IPS DF 4.7 (cell line): ENCODE results near the gene NKAIN2.
"Not testable (repeated sequence)": the region's sequence is repeated elsewhere in the genome, so short reads cannot be mapped to it uniquely, and the experiment has no call there.

Experiments used
- DNase-seq: peaks from one replicate; pipeline ENCODE4 v3.0.0-alpha.2; 2013; ENCODE audit warnings: low spot score; ENCODE audit errors: extremely low read depth

The NKAIN2 gene

DNA sequence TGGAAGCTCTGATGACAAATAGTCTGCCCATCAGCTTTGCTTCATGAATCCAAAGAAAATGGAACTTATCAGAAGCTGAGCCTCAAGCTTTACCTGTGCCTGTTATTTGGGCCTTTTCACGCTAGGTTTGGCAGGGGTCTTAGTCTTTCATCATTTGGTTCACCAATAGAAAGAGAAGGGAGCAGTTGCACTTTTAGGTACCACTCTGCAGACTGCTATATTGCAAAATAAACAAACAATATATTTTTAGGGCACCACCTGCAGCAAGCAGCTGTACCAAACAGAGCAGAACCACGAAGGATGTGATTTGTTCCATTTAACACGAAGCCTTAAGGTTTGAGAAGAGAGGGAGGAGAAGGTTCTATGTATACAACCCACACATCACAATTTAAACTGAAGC is 867.1 kb downstream of the NKAIN2 start:
- DNase-seq: no peak

DNA sequence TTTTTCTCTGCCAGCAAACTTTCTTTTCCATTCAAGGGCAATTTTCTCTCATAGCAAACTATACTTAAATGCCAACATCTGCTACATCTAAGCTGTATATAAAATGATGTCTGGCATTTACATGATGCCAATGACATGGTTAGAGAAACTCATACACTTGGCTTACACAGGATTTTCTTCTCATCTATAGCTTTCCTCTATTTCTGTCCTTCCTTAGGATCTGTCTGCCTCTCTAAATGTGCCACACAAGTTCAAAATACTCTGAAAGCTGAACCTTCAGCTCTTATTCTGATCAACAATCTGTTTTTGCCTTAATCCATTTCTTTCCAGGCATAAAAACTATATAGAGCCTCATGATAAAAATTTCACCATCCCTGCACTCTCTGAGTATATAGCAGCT is 867.7 kb downstream of the NKAIN2 start:
- DNase-seq: no peak

DNA sequence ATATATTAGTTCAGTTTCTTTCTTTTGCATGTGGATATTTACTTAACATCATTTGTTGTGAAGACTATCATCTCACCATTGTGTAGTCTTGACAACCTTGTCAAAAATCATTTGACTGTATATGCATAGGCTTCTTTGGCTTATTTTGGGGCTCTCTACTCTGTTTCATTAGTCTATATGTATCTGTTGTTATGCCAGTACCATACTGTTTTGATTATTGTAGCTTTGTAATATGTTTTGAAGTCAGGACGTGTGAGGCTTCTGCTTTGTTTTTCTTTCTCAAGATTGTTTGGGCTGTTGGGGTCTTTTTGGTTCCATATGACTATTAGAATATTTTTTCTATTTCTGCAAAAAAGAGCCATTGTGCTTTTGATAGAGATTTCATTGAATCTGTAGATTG is 870.4 kb downstream of the NKAIN2 start:
- DNase-seq: no peak

DNA sequence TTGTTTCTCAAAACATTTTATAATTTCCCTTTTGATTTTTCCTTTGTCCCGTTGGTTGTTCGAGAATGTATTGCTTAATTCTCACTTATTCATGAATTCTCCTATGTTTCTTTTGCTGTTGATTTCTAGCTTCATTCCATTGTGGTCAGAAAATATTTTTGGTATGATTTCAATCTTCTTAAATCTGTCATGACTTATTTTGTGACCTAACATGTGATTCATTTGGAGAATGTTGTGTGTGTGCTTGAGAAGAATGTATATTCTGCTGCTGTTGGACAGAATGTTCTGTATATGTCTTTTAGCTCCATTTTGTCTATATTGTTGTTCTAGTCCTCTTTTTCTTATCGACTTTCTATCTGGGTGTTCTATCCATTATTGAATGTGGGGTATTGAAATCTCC is 872.4 kb downstream of the NKAIN2 start:
- DNase-seq: no peak

DNA sequence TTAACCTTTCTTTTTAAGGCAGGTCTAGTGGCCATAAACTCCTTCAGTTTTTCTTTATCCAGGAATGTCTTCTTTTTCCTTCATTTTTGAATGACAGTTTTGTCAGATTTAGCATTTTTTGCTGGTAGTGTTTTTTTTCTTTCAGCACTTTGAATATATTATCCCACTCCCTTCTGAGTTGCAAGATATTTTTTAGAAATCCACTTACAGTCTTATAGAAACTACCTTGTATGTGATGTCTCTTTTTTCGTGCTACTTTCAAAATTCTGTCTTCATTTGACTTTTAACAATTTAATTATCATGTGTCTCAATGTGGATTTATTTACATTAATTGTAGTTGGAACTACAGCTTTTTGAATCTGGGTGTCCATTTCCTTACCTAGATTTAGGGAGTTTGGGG is 874.2 kb downstream of the NKAIN2 start:
- DNase-seq: no peak

DNA sequence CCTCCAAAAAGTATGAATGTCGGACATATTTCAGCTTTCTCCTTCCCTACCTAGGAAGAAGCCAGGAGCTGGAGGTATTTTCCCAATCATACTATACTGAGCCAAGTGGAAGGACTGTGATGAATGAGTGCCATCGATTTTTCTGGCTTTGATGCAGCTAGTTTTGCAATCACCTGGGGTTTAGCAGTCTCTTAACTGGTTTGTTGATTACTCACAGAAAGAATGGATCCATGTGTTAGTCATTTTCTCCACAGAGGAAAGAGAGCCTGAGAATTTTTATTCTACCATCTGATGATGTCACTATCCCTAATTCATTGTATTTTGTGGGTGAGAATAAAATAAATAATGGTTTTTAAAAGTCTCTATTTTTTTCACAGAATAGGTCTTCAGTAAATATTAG is 875.7 kb downstream of the NKAIN2 start:
- DNase-seq: no peak

DNA sequence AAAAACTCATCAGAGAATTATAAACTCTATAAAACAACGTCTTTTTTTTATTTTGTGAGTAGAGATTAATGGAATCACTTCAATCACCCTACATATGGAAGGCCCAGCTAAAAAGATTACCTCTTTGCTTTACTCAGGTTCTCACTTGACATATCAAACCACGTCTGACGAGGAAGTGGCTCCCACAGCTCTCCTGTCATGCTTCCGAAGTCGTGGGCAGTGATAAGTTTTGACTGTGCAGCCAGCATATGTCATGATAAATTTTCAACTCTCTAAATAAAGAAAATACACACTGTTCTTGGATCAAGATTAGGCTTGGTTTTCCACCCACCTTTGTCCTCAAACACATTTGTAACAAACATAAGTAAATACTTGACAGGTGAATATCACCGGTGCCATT is 879.1 kb downstream of the NKAIN2 start:
- DNase-seq: no peak

DNA sequence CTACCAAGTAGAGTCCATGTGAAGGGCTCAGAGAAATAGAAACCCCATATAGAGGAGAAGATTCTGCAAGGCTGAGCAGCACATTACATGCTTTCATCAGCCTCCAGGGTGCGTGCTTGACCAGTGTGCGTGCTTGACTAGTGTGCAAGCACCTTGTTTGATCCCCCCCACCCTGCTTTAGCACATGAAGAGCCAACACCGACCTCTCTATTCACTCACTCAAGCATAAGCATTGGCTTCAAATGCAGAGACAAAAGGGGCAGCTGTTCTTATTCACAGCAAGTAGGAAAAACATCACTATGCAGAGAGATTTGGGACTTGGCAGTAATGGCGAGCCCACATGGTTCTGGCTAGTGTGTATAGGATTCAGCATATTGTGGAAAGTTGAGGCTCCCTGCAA is 879.8 kb downstream of the NKAIN2 start:
- DNase-seq: no peak

DNA sequence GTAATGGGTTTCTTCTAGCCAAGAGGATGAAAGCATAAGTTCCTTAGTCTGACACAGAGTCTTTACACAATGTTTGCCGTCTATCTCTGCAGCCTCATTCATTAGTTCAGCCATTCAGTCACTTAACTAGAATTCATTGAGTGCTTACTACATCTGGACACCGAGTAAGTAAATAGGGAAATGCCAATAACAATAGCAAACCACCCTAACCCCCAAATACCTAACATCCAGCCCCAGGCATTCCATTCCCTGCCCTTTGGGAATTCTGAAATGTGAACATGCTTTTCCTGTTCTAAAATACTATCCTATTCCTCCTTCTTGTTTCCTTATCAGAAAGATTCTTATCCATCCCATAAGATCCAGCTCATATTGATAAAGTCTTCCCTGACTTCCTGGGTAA is 881.0 kb downstream of the NKAIN2 start:
- DNase-seq: no peak

DNA sequence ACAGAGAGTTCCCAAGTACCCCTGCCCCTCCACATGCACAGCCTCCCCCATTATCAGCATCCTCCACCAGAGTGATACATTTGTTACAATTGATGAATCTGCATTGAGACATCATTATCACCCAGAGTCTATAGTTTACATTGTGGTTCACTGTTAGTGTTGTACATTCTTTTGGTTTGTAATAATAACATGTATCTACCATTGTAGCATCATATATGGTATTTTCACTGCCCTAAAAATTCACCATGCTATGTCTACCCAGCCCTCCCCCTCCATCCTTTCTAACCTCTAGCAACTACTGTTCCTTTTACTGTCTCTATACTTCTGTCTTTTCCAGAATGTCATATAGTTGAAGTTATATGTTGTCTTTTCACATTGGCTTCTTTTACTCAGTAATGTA is 884.7 kb downstream of the NKAIN2 start:
- DNase-seq: no peak

DNA sequence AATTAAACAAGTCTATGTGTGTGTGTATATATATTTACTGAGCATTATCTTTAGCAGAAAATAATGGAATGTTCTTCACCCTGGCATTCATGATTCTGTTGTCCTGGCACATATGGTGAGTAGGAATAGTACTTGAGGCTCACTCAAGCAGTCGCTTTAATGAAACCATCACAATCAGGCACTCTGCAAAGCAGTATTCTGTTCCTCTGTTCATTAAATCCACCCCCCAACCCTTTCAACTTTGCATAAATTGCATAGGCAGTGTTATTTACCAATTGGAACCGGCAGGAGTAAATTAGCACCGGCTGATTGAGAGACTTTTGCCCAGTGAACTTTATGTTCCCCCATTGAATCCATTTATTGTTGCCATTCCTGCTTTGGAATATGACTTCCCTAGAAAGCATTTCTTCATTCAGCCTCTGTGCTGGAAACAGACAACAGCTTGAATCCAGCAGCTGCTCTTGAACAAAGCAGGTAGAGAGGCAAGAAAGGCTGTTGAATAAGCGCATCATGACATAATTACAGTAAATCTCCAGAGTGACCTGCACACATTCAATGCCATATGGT is 890.6 kb downstream of the NKAIN2 start:
- DNase-seq: no peak

DNA sequence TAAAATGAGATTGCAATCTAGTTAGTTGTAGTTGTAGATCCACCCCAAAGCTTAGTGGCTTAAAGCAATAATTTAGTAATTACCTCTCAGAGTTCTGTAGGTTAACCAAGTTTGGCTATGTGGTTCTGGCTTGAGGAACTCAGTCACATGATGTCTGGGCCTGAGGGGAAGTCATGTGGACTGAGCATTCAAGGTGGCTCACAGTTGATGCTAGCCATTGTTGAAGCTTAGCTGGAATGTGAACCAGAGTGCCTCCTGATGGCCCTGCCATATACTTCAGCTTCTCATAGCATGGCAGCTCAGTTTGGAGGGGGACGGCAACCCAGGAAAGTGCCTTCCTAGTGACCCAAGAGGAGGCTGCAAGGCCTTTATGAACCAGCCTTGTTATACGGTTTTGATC is 895.4 kb downstream of the NKAIN2 start:
- DNase-seq: no peak

DNA sequence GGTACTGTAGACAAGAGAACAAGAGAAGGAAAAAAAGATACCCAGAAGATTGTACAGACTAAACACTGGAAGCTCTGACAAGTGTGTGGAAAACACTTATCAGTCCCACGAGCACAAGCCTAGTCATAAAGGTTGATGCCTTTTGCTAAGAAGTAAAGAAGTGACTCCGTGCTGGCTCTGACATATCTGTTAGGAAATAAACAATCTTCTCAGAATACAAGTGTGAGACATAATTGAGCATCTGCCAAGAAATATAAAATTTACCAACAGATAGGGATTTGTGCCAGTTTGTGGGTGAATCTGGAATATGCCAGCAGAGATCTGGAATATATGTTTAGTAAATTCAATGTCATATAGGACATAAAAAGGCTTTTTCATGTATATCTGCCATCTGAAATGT is 899.9 kb downstream of the NKAIN2 start:
- no peak for DNase-seq

DNA sequence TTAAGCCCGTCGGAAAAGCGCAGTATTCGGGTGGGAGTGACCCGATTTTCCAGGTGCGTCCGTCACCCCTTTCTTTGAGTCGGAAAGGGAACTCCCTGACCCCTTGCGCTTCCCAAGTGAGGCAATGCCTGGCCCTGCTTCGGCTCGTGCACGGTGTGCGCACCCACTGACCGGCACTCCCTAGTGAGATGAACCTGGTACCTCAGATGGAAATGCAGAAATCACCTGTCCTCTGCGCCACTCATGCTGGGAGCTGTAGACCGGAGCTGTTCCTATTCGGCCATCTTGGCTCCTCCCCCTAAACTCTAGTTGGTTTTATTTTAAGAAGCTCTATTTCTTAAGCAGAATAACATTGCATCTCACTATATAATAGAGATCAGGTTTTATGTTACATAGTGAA is 908.9 kb downstream of the NKAIN2 start:
- DNase-seq: not testable (repeated sequence)

DNA sequence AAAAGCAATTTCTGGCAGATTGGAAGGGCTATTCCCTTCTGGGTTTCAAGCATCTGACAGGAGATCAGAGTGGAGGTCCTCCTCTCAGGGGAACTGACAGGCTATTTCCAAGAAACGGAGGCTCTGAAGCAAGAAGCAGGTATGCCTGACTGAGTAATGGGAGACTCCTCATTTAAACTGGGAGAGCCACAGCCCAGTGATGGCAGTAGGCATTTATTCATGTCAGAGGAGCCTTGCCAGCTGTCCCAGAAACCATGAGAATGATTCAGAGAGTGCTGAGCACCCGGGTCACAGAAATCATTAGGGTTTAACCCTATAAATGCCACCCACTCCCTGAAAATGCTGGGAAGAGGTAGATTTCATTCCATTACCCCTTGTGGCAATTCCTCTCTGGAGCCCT is 911.1 kb downstream of the NKAIN2 start:
- no peak for DNase-seq

DNA sequence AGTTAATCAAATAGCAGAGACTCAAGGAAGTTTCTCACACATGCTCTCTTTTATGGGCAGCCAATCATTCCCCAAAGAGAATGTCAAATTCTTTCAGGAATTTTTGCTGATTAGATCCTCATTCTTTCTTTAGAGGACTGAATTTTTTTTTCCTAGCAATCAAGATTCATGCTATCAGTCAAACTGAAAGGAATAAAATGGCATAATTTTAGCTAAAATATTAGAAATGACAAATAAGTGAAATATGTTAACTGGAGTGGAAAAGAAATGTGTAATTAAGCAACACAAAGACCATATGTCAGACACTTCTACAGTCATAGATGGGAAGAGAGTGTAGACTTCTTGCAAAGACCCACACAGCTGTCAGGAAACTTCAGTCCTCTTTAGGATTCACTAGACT is 916.2 kb downstream of the NKAIN2 start:
- DNase-seq: no peak

DNA sequence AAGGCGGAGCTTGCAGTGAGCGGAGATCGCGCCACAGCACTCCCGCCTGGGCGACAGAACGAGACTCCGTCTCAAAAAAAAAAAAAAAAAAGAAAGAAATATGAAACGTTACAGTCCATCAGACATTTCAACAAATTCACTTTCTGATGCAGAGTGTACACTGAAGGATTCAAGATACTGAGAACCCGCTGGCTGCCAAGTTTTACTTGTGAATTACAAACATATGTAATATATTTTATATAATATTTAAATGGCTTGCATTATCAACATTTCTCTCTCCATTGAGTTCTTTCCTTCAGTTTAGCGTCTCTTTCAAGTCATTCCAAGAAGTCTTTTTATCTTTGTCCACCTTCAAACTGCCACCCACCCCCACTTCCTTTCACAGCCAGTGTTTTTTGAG is 917.7 kb downstream of the NKAIN2 start:
- no peak for DNase-seq

DNA sequence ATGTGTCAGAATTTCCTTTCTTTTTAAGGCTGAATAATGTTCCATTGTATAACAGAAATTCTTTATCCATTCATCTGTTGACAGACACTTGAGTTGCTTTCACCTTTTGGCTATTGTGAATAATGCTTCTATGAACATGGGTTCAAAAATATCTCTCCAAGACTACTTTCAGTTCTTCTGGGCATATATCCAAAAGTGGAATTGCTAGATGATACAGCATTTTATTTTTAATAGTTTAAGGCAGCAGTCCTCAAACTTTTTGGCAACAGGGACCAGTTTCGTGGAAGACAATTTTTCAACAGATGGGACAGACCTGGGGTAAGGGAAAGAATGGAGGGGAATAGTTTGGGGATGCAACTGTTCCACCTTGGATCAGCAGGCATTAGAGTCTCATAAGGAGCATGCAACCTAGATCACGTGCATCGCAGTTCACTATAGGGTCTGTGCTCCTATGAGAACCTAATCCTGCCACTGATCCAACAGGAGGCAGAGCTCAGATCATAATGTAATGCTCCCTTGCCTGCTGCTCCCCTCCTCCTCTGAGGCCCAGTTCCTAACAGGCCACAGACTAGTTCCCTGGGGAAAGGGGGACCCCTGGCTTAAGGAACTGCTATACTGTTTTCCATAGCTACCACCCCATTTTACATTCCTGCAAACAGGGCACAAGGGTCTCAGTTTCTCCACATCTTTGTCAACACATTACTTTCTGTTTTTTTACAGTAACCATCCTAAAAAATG is 918.6 kb downstream of the NKAIN2 start:
- no peak for DNase-seq

DNA sequence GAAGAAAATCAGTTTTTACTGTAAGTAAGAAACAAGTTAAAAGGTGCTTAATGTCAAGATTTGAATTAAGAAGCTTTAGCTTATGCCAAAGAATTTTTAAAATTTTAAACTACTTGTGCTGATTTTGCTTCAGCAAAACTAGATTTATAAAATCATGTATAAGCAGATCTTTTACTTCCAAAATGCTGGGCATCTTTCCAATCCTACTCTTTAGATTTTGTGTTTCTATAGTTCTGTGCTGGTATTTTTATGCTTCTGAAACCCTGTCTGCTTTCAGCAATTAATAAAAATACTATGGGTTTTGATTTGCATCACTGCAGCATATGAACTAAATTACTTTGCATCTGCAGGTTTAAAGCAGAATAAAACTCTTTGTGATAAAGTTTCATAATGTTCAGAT is 920.0 kb downstream of the NKAIN2 start:
- no peak for DNase-seq

DNA sequence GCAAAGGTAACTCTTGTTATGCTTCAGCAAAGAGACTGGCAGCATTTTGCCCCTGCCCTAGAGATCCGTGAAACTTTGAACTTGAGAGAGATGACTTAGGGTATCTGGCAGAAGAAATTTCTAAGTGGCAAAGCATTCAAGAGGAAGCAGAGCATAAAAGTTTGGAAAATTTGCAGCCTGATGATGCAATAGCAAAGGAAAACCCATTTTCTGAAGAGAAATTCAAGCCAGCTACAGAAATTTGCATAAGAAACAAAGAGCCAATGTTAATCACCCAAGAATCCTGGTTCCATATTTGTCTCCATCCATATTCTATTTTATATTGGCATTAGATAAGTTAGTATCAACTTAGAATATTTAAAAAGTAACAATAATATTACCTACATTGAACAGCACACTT is 934.1 kb downstream of the NKAIN2 start:
- DNase-seq: not testable (repeated sequence)

DNA sequence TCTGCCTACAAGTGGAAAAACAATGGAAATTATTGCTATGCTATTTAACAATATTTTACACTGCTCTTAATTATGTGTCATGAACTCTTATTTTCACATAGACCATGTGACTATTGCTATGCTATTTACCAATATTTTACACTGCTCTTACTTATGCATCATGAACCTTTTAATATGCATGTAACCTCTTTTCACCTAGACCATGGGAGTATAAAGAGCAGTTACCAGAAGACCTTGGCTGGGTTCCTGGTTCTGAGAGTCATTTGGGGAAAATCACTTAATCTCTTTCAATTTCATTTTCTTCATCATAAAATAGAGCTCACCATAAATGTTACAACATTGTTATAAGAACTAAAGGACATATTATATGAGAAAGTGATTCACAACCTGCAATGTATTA is 934.8 kb downstream of the NKAIN2 start:
- DNase-seq: no peak

DNA sequence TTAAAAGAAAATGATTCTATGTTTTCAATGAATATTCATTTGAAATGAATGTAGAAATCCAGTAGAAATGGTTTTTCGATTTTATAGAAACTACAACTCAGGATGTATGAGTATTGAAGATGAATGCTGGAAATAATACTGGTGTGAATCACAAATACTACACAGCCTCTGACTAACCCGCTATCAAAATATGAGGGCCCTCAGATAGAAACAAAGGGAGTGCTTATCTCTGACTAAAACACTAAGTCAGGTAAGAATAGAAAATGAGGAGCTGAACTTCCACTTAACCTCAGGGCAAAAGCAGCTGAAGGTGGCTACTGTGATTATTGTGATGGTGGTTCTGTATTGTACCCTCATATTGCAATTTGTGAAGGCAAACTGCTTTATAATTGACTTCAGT is 937.7 kb downstream of the NKAIN2 start:
- no peak for DNase-seq

DNA sequence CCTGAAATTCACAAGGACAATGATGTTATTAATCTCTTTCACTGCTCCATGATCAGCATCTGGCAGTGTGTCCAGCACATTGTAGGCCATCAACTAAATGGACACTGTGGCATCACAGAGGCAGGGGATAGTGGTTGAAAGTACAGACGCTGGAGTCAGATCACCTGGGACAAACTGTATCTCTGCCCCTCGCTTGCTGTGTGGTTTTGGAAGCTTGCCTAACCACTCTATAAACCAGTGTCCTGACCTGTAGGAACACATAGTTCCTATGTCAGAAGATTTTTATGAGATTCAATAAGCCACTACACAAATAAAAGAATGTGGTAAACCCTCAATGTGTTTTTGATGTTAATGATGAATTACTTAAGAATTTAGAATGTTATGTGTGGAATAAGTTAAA is 939.3 kb downstream of the NKAIN2 start:
- DNase-seq: no peak

DNA sequence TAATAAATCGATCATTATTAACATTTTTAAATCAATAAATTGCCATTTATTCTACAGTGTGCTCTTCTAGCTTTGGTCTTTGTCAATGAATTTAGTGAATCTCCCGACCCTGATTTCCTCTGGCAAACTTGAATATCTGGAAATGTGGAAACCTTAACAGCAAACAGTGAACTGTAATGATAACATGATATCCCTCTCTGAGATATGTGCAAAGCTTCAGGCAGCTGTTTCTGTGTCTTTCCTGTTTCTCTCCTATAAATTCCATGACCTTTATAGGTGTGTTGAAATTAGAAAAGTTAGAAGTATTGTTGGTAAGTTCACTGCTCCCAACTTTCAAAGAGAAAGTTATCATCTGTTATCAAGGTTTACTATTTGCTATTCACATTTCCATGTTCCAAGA is 939.8 kb downstream of the NKAIN2 start:
- DNase-seq: no peak
